Activated CD4-positive, CD25-positive, alpha-beta regulatory T cell treated with anti-CD3 and anti-CD28 coated beads, Interleukin-2, amount 50 U/mL, for 24 hours (primary cell): Measurements from ENCODE around the gene VPS4A.
"Not testable (repeated sequence)": the region's sequence is repeated elsewhere in the genome, so short reads cannot be mapped to it uniquely, and the experiment has no call there.

ENCODE experiments used
- ATAC-seq, 2 donors: fragments of 150-1000 bp; cut with Tn5 transposase; one replicate each; pipeline ENCODE4 v1.10.0; 2021; ENCODE audit warnings: mild to moderate bottlenecking in 1 of 2, moderate library complexity in 1 of 2

Gene VPS4A

GRCh38 chr16:69310653-69311532 is at the start of gene VPS4A:
Gene VPS4A (plus strand): TSS chr16:69311350. CDS start chr16:69311512, 162 bp downstream.
- peak; percentile 97 to 99 for ATAC-seq

DNA sequence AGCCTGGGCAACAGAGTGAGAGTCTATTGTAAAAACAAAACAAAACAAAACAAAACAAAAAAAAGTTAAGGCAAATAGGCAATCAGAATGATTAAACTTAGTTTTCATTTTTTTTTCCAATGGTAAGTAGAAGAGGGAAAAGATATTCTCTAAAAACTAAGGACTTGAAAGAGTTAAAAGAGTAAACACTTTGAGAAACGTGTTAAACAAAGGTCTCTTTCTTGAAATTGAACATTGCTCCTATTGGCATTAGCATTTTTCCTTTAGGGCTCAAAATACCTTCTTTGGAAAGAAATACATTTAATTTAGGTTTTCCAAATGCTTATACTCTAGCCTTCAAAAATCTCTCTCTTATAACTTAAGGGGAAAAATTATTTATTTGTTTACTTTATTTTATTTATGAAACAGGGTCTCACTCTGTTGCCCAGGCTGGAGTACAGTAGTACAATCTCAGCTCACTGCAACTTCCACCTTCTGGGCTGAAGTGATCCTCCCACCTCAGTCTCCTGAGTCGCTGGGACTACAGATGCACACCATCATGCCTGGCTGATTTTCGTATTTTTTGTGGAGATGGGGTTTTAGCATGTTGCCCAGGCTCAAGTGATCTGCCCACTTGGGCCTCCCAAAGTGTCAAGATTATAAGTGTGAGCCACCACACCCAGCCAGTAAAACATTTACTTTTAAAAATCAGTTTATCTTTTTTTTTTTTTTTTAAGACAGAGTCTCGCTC is 44.7 kb upstream of the VPS4A start:
- no peak for ATAC-seq

- no peak for ATAC-seq
Measured at GRCh38 chr16:69267633-69268032, 43.5 kb upstream of the VPS4A start.

DNA sequence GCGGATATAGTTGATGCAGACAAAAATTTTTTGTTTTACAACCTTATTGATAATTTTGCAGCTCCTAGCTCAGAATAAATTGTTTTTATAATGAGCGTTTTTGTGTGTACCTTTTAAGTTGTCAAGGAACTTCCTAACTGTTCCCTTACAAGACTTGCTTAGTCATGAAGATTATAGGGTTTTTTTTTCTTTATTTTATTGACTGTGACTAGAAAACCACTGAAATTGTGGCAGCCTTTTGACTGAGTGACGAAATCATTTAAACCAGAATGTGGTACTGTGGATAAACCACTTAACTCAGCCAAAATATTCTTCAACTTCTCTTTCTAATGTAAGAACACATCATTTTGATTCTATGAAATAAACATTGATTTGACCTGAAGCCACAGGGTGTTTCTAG is 40.8 kb upstream of the VPS4A start:
- ATAC-seq, result no peak

GRCh38 chr16:69270831-69271230 is 40.3 kb upstream of the VPS4A start:
- no peak for ATAC-seq

DNA sequence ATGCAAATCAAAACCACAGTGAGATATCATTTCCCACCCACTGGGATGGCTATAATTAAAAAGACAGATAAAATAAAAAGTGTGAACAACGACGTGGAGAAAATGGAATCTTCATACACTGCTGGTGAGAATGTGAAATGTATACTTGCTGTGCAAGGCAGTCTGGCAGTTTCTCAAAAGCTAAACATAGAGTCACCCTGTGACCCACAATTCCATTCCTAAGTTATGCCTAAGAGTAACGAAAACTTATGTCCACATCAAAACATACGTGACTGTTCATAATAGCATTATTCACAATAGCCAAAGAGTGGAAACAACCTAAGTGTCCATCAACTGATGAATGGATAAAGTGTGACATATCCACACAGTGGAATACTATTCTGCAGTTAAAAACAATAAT is 38.1 kb upstream of the VPS4A start:
- no peak for ATAC-seq

DNA sequence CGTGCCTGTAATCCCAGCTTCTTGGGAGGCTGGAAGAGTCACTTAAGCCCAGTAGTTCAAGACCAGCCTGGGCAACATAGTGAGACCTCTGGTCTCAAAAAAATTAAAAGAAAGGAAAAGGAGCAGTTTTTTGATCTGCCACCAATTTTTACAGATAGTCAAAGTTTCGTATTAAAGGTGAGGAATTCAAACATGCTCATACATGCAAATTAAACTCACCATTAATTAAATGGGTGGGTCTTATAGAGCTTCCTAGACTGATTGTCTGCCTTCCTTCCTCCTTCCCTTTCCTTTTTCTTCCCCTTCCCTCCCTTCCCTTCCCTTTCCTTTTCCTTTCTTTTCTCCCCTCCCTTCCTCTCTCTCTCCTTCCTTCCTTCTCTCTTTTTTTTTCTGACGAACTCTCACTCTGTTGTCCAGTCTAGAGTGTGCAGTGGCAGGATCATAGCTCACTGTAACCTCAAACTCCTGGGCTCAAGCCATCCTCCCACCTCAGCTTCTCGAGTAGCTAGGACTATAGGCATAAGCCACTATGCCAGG is 36.4 kb upstream of the VPS4A start:
- no peak for ATAC-seq

GRCh38 chr16:69276148-69277115 is 34.7 kb upstream of the VPS4A start:
- no peak for ATAC-seq

- ATAC-seq, result no peak
Measured at GRCh38 chr16:69277413-69277812, 33.7 kb upstream of the VPS4A start.

DNA sequence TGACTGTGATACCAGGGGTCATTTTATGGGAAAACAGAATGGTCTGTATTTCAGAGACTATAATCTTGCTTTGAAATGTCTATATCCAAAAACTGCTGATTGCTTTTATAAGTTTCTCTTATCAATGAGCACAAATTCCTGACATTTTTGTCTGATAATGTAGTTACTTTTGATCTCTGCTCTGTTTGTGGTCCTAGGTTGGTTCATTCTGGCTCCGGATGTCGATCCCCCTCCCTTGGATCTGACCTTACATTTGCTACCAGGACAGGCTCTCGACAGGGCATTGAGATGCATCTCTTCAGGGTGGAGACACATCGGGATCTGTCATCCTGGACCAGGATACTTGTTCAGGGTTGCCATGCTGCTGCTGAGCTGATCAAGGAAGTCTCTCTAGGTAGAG is 27.3 kb upstream of the VPS4A start:
- no peak for ATAC-seq

DNA sequence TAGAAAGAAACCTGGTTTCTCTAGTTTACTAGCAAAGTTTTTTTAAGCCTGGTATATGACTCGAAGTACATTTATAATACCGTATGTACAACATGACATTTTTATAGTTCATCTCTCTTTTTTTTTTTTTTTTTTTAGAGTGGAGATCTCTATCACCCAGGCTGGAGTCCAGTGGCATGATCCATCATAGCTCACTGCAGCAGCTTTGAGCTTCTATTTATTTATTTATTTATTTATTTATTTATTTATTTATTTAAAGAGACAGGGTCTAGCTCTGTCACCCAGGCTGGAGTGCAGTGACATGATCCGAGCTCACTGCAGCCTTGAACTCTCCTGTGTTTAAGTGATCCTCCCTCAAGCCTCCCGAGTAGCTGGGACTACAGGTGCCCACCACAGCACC is 25.9 kb upstream of the VPS4A start:
- no peak for ATAC-seq

DNA sequence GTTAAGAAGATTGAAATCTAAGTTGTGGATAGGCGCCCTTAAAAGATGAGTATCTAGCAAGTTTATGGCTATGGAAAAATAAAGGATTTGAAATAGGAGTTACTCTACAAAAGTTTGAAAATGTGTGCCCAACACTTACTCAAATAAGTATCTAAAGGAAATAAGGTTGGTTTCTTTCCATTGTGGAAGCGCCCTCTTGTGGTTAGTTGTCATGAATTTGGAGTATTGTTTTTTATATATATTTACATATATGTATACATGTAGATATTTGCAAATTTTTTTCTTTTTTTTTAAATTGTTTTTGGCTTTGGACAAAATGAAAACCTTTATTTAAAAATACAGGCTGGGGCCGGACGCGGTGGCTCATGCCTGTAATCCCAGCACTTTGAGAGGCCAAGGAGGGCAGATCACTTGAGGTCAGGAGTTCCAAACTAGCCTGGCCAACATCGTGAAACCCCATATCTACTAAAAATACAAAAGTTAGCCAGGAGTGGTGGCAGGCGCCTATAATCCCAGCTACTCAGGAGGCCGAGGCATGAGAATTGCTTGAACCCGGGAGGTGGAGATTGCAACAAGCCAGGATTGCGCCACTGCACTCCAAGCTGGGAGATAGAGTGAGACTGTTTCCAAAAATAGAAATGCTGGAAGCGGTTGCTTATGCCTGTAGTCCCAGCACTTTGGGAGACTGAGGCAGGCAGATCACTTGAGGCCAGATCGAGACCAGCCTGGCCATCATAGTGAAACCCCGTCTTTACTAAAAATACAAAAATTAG is 24.0 kb upstream of the VPS4A start:
- ATAC-seq, result no peak

DNA sequence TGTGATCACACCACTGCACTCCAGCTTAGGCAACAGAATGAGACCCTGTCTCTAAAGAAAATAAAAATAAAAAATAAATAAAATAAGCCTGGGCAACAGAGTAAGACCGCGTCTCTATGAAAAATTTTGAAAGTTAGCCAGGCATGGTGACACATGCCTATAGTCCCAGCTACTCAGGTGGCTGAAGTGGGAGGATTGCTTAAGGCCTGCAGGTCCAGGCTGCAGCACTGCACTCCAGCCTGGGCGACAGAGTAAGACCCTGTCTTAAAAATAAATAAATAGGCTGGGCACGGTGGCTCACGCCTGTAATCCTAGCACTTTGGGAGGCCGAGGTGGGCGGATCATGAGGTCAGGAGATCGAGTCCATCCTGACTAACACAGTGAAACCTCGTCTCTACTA is 19.5 kb upstream of the VPS4A start:
- ATAC-seq, result not testable (repeated sequence)

- no peak for ATAC-seq
Measured at GRCh38 chr16:69293401-69293800, 17.7 kb upstream of the VPS4A start.

- ATAC-seq, result no peak
Measured at GRCh38 chr16:69294051-69294450, 17.1 kb upstream of the VPS4A start.

- ATAC-seq, result not testable (repeated sequence)
Measured at GRCh38 chr16:69296771-69297170, 14.4 kb upstream of the VPS4A start.

DNA sequence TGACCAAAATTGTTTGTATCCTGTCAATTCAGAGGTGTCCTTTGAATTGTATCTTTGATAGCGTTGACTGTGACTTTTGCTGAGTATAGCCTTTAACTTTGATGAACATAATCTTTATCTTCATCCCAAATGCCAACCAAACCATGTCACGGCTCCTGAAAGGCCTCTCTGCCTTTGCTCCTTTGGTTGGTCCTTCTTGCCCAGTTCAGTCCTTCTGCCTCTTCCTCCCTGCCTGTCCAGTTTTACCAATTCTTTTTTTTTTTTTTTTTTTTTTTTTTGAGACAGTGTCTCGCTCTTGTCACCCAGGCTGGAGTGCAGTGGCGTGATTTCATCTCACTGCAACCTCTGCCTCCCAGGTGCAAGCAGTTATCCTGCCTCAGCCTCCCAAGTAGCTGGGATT is 12.9 kb upstream of the VPS4A start:
- ATAC-seq, result no peak

- ATAC-seq, result no peak
Measured at GRCh38 chr16:69301187-69301586, 10.0 kb upstream of the VPS4A start.

DNA sequence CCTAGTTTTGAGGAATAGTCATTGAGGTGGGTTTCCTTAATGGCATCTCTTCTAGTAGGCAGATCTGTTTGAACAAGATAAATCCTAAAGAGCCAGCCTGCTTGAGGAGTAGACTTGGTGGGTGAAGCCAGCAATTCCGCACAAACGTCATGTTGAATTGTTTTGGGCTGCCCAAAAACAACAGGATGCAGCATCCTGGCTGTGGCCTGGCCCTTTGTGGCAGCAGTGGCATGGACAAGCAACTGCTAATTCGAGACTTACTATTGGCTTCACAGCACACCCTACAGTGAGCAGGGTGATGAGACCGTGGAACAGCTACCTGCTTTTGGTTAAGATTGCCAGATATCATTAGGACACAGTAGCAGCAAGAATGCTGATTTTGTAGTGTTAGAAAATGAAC is 9.3 kb upstream of the VPS4A start:
- ATAC-seq, result no peak

- no peak for ATAC-seq
Measured at GRCh38 chr16:69302301-69302700, 8.8 kb upstream of the VPS4A start.

DNA sequence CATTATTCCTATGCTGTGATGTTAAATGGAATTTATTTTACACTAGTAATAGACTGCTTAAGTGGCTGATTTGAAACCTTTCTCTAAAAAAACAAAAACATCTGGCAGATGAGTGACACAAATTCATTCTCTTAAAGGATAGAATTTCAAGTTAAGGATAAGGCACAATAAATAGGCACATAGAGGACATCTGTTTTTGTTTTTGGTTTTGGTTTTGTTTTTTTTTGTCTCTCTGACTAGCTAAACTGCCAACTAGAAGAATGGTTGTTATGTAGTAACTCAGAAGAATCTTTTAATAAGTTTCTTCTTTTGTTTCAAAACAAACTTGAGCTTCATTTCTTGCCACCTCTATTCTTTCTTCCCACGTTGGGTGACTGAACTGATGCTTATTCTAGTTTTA is 5.1 kb upstream of the VPS4A start:
- ATAC-seq, result no peak

DNA sequence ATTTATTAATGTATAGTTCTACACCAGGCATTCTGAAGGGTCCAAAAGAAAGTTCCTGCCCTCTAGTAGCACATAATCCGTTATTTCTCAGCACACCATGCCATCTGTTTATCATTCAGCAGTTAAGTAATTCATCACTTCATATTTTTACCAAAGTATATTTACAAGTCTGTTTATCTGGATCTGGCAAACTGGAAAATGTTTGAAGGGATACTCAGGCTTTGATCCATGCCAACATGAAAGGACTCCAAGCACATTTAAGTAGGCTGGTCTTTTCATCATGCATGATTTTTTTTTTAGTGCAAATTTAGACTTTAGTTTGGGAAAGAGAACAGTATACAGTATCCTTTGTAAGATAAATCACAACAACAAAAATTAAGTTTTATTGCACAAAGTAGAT is 4.1 kb upstream of the VPS4A start:
- no peak for ATAC-seq
